ENCODE measurements around the gene CPT1B.
A peak's percentile ranks its signal among the peaks of the same experiment; 100 is the strongest.

The CPT1B gene

DNA sequence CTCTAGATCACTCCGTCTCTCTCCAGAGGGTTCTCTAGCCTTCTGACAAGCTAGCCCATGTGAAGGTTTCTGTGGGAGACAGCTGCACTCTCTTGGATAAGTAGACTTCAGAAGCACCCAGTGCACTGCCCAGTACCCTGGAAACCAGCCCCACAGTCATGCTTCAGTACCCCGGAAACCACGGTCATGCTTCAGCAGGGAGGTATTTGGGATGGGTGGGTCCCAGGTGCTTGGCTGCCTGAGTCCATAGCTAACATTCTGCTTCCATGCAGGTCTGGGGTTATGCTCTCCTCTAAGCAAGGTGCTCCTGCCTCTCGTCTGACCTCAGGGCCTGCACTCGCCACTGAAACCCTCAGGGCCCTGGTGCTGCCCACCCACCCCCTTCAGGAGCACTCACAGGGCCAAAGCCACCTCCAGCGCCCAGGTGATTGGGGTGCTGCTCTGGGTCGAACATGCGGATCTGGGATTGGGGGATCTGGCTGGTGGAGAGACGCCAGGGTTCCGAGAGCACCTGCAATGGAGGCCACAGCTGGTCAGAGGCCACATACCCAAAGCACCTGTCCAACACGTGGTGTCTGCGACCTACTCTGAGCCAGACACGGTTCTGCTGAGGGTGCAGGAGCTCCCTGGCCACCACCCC is 8.2 kb downstream of the CPT1B start:
- DNase-seq (ENCODE audit: low read depth in 2 of 2): no peak

- no peak for DNase-seq (ENCODE audit: low read depth in 2 of 2)
These were observed 9.2 kb downstream of the CPT1B start for GRCh38 chr22:50569041-50569459.

DNA sequence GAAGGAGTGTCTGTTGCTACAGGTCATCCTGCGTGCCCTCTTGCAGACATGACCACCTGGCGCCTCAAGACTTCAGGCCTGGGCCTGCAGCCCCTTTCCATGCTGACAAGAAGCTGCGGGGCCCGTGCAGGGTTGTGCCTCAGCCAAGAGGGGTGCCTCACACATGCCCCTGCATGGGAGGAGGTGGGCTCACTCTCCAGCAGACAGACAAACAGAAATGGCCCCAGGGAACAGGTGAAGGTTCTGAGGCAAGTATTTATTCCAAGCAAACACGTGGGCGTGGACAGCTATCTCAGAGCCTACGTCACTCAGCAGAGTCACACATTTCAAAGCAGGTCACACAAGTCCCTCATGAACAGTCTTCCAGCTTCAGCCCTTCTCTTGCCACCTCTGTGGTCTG is 9.6 kb downstream of the CPT1B start:
- no peak for DNase-seq (ENCODE audit: low read depth in 2 of 2)

GRCh38 chr22:50567721-50568252 is 10.4 kb downstream of the CPT1B start:
- DNase-seq (ENCODE audit: low read depth in 2 of 2): no peak

DNA sequence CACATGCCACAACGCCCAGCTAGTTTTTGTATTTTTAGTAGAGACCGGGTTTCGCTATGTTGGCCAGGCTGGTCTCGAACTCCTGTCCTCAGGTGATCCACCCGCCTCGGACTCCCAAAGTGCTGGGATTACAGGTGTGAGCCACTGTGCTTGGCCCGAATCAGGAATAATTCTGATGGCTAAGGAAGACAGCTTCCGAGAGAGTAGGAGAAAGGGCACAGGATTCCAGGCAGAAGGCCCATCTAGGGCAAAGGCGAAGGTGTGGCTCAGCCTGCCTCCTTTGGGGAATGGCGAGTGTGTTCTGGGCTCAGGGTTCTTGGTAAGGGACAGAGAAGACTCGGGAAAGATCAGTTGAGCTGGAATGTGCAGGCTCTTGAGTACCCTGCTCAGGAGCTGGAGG is 13.9 kb downstream of the CPT1B start:
- no peak for DNase-seq (ENCODE audit: low read depth in 2 of 2)

GRCh38 chr22:50563413-50564160 is 14.6 kb downstream of the CPT1B start:
- DNase-seq (ENCODE audit: low read depth in 2 of 2): no peak

DNA sequence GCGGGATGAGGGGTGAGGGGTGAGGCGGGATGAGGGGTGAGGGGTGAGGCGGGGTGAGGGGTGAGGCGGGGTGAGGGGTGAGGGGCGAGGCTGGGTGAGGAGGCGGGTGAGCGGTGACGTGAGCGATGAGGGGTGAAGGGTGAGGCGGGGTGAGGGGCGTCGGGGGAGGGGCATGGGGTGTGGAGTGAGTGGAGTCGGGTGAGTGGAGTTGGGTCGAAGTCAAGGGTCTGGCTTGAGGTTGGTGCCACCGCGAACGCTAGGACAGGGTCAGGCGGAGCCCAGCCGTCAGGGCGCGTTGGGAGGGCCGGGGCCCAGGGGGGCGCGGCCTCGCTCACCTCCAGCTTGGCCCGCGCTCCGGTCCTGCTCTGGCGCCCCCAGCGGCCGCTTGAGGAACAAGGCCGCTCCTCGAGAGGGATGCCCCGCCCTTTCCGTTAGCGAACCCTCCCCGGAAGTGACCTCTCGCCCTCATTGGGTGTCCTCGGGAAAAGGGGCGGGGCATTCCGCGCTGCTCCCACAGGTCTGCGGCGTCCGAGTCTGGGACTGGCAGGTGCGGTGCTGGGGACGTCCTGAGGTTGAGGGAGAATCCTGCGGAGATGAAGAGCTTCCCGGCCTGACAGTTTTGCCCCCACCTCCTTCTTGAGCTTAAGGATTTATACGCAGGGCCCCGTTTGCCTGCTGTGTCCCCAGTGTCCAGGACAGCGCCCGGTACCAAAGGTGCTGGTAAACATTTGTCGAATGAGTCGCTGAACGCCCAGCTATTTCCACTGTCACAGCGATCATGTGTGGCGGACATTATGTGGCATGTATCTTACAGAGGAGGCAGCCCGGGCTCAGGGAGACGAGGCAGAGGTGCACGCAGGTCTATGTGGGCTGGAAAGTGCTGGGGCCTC is 15.5 kb downstream of the CPT1B start, which contains the start of gene SYCE3:
SYCE3 (minus strand) TSS at position 397 of the 890 bp plus-strand sequence. CDS start 6,514 bp downstream, outside the sequence.
- peak; percentile 98 for DNase-seq (ENCODE audit: low read depth in 2 of 2)

DNA sequence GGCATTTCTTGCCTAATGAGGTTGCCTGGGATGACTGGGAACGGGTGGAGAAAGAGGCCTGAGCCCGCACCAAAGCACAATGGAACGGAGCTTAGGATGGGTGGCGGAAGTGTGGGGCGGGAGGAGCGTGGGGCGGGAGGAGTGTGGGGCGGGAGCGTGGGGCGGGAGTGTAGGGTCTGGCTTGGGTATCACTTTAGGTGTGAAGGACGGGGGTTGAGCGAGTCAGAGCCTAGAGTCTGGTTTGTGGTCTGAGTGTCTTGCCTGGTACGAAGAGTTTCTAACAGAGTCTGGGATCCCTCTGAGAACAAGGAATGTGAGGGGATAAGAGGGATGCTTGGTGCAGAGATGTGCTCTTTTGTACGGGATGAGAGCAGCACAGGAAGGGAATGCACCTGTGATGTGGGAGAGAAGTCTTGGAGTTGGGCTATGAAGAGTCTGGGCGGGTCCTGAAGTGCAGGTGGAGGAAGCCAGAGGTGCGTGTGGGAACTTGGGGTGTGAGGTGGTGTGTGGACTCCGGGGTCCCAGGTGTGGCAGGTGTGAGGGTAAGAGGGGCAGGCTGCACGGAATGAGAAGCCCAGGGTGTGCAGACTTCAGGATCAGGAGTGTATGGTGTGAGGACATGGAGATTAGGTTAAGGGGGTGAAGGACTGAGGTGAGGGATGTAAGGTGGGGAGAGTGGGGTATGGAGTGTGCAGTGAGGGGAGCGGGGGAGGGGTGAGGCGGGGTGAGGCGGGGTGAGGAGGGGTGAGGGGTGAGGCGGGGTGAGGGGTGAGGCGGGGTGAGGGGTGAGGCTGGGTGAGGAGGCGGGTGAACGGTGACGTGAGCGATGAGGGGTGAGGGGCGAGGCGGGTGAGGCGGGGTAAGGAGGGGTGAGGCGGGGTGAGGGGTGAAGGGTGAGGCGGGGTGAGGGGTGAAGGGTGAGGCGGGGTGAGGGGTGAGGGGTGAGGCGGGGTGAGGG is 16.5 kb downstream of the CPT1B start:
- no peak for DNase-seq (ENCODE audit: low read depth in 2 of 2)

DNA sequence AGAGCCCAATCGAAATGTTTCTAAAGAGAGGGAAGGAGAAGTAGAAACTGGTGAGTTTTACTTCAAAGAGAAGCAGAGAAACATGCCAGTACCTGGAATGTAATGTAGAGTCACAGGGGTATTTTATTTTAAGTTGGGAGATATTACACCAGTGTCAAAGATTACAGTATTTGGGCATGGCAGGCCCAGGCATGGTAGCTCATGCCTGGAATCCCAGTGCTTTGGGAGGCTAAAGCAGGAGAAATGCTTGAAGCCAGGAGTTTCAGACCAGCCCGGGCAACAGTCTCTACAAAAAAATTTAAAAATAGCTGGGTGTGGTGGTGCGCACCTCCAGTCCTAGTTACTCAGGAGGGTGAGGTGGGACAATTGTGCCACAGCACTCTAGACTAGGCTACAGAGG is 18.2 kb downstream of the CPT1B start:
- no peak for DNase-seq (ENCODE audit: low read depth in 2 of 2)

DNA sequence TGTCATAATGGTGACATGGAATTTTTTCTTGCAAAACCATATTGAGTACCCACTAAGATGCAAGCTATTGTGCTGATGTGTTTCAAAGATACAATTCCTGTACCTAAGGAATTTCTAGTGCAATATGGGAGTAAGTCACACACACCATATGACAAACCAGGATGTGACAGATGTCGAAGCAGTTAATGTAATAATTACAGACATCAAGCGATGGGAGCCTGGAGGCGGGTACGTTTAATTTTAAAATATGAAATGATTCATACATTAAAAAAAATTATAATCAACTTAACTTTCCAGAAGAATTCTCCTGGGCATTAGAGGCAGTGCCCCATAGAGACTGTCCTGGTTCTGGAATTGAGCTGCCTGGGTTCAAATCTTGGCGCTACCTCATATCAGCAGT is 21.5 kb downstream of the CPT1B start:
- DNase-seq (ENCODE audit: low read depth in 2 of 2): no peak

GRCh38 chr22:50553310-50553709 is 24.9 kb downstream of the CPT1B start:
- DNase-seq (ENCODE audit: low read depth in 2 of 2): no peak

DNA sequence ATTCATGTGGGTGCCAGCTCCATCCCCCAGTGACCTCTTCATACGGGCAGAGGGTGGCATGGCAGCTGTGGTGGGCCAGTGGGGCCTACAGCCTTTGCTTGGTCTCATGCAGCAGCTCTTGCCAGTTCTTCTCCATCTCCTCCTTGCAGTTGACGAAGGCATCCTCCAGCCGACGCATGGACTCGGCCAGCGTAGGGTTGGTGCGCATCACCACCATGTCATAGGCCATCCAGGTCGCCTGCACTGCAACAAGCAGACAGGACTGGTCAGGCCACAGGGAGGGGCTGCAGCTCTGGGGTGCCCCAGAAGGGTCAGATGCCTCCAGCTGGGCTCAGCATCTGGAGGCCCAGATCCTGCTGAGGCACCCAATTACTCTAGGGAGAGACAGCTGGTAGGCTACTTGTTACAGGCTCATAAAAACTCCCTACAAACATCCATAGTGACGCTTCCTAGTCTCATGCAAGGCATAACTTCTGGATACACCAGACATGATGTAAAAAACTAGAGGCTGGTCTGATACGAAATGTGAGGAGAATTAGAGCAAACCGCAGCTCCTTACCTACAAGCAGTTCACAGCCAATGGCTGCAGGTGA is 27.0 kb downstream of the CPT1B start:
- DNase-seq (ENCODE audit: low read depth in 2 of 2): no peak

GRCh38 chr22:50550395-50550794 is 27.8 kb downstream of the CPT1B start:
- DNase-seq (ENCODE audit: low read depth in 2 of 2): no peak

- DNase-seq (ENCODE audit: low read depth in 2 of 2): no peak
These were observed 29.1 kb downstream of the CPT1B start for GRCh38 chr22:50548921-50549790.

- DNase-seq (ENCODE audit: low read depth in 2 of 2): peak in 1 of 2 donors; percentile 52
These were observed 29.9 kb downstream of the CPT1B start for GRCh38 chr22:50548040-50548920.

DNA sequence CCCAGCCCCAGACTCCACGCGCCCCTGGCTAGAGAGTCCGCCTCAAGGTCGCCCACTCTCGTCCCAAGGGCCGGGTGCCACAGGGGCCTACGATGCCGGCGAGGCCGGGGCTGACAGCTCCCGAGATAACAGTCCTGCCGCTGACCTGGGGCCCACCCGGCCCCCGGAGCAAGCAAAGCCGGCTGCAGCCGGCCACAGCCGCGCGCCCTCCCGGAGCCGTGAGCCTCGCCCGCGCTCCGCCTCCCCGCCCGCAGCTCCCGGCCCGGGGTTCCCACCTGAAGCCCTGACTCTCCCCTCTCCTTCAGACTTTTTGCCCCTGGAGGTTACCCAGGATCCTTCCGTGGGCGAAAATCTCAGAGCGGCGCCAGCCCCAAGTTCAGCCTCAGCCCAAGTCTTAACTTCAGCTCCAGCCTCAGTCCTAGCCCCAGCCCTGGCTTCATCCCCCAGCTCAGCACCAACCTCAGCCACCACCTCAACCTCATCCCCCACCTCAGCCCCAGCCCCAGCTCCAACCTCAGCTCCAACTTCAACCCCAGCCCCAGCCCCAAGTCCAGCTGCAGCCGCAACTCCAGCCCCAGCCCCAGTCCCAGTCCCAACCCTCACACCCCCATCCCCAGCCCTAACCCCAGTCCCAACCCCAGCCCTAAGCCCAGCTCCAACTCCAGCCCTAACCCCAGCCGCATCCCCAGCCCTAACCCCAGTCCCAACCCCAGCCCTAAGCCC is 30.8 kb downstream of the CPT1B start:
- DNase-seq (ENCODE audit: low read depth in 2 of 2): no peak

GRCh38 chr22:50546326-50547262 is 31.6 kb downstream of the CPT1B start:
- DNase-seq (ENCODE audit: low read depth in 2 of 2): no peak
